ENCODE measurements around the gene EPN3. TPM values are rescaled to one million over a fixed set of nuclear protein-coding genes. Genes with fewer than 3 reads are reported as not detected.

EPN3 gene
- total RNA-seq, 4 donors from 2014 or later, result 7.3 TPM; not detected in 3

GRCh38 chr17:50578173-50578572, 45.6 kb downstream of the EPN3 start:
- H3K36me3 ChIP-seq, result no peaks in the 10 kb centered on the region
- H3K27me3 ChIP-seq, result peaks cover 9% of the 10 kb centered on the region
- ATAC-seq, result no peak
- TF ChIP-seq EP300 (IDR thresholded peaks at IDR 0.05) (no peak), CTCF (IDR thresholded peaks at IDR 0.05) (no peak), POLR2AphosphoS5 (IDR thresholded peaks at IDR 0.05) (no peak), POLR2A (IDR thresholded peaks at IDR 0.05) (no peak)
- whole genome bisulfite sequencing, 2 donors (ENCODE audit: low coverage in 1 of 2), result 100% methylated on average over 2 of the region's 16 CpGs; no CpG with 5 or more reads in 1 of the 2 donors
- no peaks in the 10 kb centered on the region for H3K9me3 ChIP-seq
- H3K27ac ChIP-seq, result no peak overlapping the region
- no peaks in the 10 kb centered on the region for H3K4me1 ChIP-seq
- H3K4me3 ChIP-seq, result no peak overlapping the region

- Histone ChIP-seq H3K4me1 (no peaks in the 10 kb centered on the region), H3K9me3 (no peaks in the 10 kb centered on the region), H3K4me3 (no peak overlapping the region), H3K36me3 (no peaks in the 10 kb centered on the region), H3K27ac (no peak overlapping the region), H3K27me3 (peaks cover 9% of the 10 kb centered on the region)
- no peak for ATAC-seq
- WGBS, 2 donors (ENCODE audit: low coverage in 1 of 2), result 83% methylated on average over 1 of the region's 7 CpGs; no CpG with 5 or more reads in 1 of the 2 donors
- TF ChIP-seq POLR2A (IDR thresholded peaks at IDR 0.05), result no peak
- no peak for TF ChIP-seq EP300 (IDR thresholded peaks at IDR 0.05)
- no peak for TF ChIP-seq POLR2AphosphoS5 (IDR thresholded peaks at IDR 0.05)
- TF ChIP-seq CTCF (IDR thresholded peaks at IDR 0.05), result no peak
Observed at GRCh38 chr17:50579399-50579798, 46.9 kb downstream of the EPN3 start.

GRCh38 chr17:50580646-50581045, 48.1 kb downstream of the EPN3 start:
- no peak for ATAC-seq
- TF ChIP-seq POLR2A (IDR thresholded peaks at IDR 0.05) (no peak), CTCF (IDR thresholded peaks at IDR 0.05) (no peak), POLR2AphosphoS5 (IDR thresholded peaks at IDR 0.05) (no peak), EP300 (IDR thresholded peaks at IDR 0.05) (no peak)
- H3K4me3 ChIP-seq, result no peak overlapping the region
- no peak overlapping the region for H3K27ac ChIP-seq
- peaks cover 9% of the 10 kb centered on the region for H3K27me3 ChIP-seq
- H3K36me3 ChIP-seq, result no peaks in the 10 kb centered on the region
- no peaks in the 10 kb centered on the region for H3K4me1 ChIP-seq
- H3K9me3 ChIP-seq, result no peaks in the 10 kb centered on the region
- no CpG with 5 or more reads among the region's 9 CpGs for WGBS, 2 donors (ENCODE audit: low coverage in 1 of 2)

GRCh38 chr17:50581316-50581715, 48.8 kb downstream of the EPN3 start:
- ATAC-seq, result no peak
- Histone ChIP-seq H3K27ac (no peak overlapping the region), H3K36me3 (no peaks in the 10 kb centered on the region), H3K4me1 (no peaks in the 10 kb centered on the region), H3K4me3 (no peak overlapping the region), H3K27me3 (peaks cover 9% of the 10 kb centered on the region), H3K9me3 (no peaks in the 10 kb centered on the region)
- 89 to 96% methylated on average over 5 to 6 of the region's 12 CpGs for WGBS, 2 donors (ENCODE audit: low coverage in 1 of 2)
- TF ChIP-seq POLR2A (IDR thresholded peaks at IDR 0.05) (no peak), EP300 (IDR thresholded peaks at IDR 0.05) (no peak), CTCF (IDR thresholded peaks at IDR 0.05) (no peak), POLR2AphosphoS5 (IDR thresholded peaks at IDR 0.05) (no peak)

- Histone ChIP-seq H3K27ac (no peak overlapping the region), H3K4me3 (no peak overlapping the region), H3K36me3 (no peaks in the 10 kb centered on the region), H3K27me3 (peaks cover 9% of the 10 kb centered on the region), H3K4me1 (no peaks in the 10 kb centered on the region), H3K9me3 (no peaks in the 10 kb centered on the region)
- no peak for TF ChIP-seq CTCF (IDR thresholded peaks at IDR 0.05)
- 93% methylated on average over 2 of the region's 2 CpGs; no CpG with 5 or more reads in 1 of the 2 donors for WGBS, 2 donors (ENCODE audit: low coverage in 1 of 2)
- no peak for ATAC-seq
Observed at GRCh38 chr17:50582741-50583140, 50.2 kb downstream of the EPN3 start.
